HepG2 (cell line): ENCODE measurements around the gene PNMA8B.

Source experiments
- FOXM1 ChIP-seq: sonication (generic); formaldehyde crosslinking; IDR thresholded peaks from 2 replicates; pipeline ENCODE4 v1.5.0; 2020; ENCODE audit warnings: missing genetic modification reagents
- RBM22 ChIP-seq: fragments of 200-400 bp; formaldehyde crosslinking; optimal IDR thresholded peaks from 2 replicates; pipeline ENCODE3; 2017; ENCODE audit warnings: mild to moderate bottlenecking, low read length, moderate library complexity
- ZNF24 ChIP-seq: fragments of 450-650 bp; IDR thresholded peaks from 2 replicates; pipeline ENCODE4 v1.6.1; 2017; ENCODE audit warnings: antibody characterized with exemption, mild to moderate bottlenecking
- TF ChIP-seq, protein P1 (sequence below): conservative IDR thresholded peaks from 2 replicates; pipeline ENCODE4 v1.6.1; 2018; ENCODE audit warnings: missing genetic modification reagents

- TF ChIP-seq, protein P1, sequence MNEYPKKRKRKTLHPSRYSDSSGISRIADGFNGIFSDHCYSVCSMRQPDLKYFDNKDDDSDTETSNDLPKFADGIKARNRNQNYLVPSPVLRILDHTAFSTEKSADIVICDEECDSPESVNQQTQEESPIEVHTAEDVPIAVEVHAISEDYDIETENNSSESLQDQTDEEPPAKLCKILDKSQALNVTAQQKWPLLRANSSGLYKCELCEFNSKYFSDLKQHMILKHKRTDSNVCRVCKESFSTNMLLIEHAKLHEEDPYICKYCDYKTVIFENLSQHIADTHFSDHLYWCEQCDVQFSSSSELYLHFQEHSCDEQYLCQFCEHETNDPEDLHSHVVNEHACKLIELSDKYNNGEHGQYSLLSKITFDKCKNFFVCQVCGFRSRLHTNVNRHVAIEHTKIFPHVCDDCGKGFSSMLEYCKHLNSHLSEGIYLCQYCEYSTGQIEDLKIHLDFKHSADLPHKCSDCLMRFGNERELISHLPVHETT (CRISPR knock-in tag), result no peak
- TF ChIP-seq ZNF24 (no peak), FOXM1 (no peak), RBM22 (no peak)
Observed at GRCh38 chr19:46492841-46493235, 2.8 kb downstream of the PNMA8B start.
